K562 (cell line): ENCODE data around the gene CATSPER3. TPM values are rescaled to one million over a fixed set of nuclear protein-coding genes. Genes with fewer than 3 reads are reported as not detected.

Experiments used
- ATAC-seq: fragments of 200-7000 bp; cut with Tn5 transposase; 3 replicates; pipeline ENCODE4 v1.9.1; 2020; ENCODE audit warnings: moderate library complexity
- BruUV-seq: library from RNA; stranded (reverse); fragments of 400-500 nt; replicated peaks from 2 replicates; lab custom pipeline; 2021; lab: Mats Ljungman, UMichigan
- CTCF ChIA-PET: fragments of 300-600 bp; formaldehyde crosslinking; extraction: SDS; loops from one replicate; lab custom pipeline; 2021; ENCODE audit warnings: low intra/inter-chr PET ratio; lab: Yijun Ruan, JAX
- POLR2A ChIA-PET: fragments of 300-600, 350-650 bp; sonication (Branson Sonifier 250); formaldehyde crosslinking; extraction: SDS; loops from one replicate; lab custom pipeline; 2021; ENCODE audit warnings: antibody characterized with exemption, inconsistent platforms; lab: Yijun Ruan, JAX
- DNase-seq, 4 experiments: peaks; one replicate each; pipeline versions ENCODE4 v3.0.0 to v3.0.0-alpha.2; 2011 to 2018; ENCODE audit warnings: low spot score in 3 of 4, mixed read lengths in 3 of 4; ENCODE audit errors: extremely low read depth in 1 of 4
- FAIRE-seq: peaks from 2 replicates; lab custom pipeline; 2011; peaks lifted over from hg19 to GRCh38; lab: Jason Lieb, UNC
- H2AFZ ChIP-seq: 2 replicates; pipeline ENCODE4 v1.6.0; 2011; ENCODE audit warnings: low read depth, low read length, control low read depth, inconsistent platforms
- H3K27ac ChIP-seq: fragments of 200-600 bp; 3 replicates; pipeline ENCODE4 v1.8.0; 2011; ENCODE audit warnings: low read depth, mild to moderate bottlenecking, control low read depth, inconsistent platforms, low read length, moderate library complexity, mixed read lengths; ENCODE audit errors: extremely low read depth
- H3K27me3 ChIP-seq, 2 experiments: fragments of 300-600 bp in 1 of 2; 2 replicates in 1 of 2; 3 replicates in 1 of 2; pipeline versions ENCODE4 v1.6.0 to v1.8.0; 2011; ENCODE audit warnings: inconsistent platforms in 2 of 2, low read length in 2 of 2, mild to moderate bottlenecking in 1 of 2, mixed read lengths in 1 of 2, moderate library complexity in 1 of 2; ENCODE audit not compliant: control insufficient read depth in 2 of 2, insufficient read depth in 2 of 2
- H3K36me3 ChIP-seq: fragments of 300-600 bp; 3 replicates; pipeline ENCODE4 v1.8.0; 2011; ENCODE audit warnings: mild to moderate bottlenecking, low read length, inconsistent platforms; ENCODE audit not compliant: control insufficient read depth, insufficient read depth
- H3K4me1 ChIP-seq, 2 experiments: fragments of 200-600 bp in 1 of 2; replicated peaks in 1 of 2; 2 replicates in 1 of 2; 3 replicates in 1 of 2; pipeline versions ENCODE4 v1.5.1 to v1.8.0; 2011; ENCODE audit warnings: inconsistent platforms in 2 of 2, low read length in 2 of 2, mild to moderate bottlenecking in 1 of 2, mixed read lengths in 1 of 2, moderate library complexity in 1 of 2; ENCODE audit not compliant: control insufficient read depth in 2 of 2, insufficient read depth in 2 of 2
- H3K4me2 ChIP-seq: 2 replicates; pipeline ENCODE4 v1.6.1; 2011; ENCODE audit warnings: low read length, control low read depth, inconsistent platforms, mixed read lengths; ENCODE audit not compliant: insufficient read depth
- H3K4me3 ChIP-seq: fragments of 200-600 bp; sonication (generic), shearing (Covaris generic); 2 replicates; pipeline ENCODE4 v1.5.1; 2016; ENCODE audit warnings: control low read depth, inconsistent platforms
- H3K79me2 ChIP-seq: fragments of 200-600 bp; 3 replicates; pipeline ENCODE4 v1.8.0; 2011; ENCODE audit warnings: low read length, inconsistent platforms; ENCODE audit not compliant: control insufficient read depth, insufficient read depth
- H3K9ac ChIP-seq, 2 experiments: 2 replicates each; pipeline versions ENCODE4 v1.6.0 to v1.6.1; 2011; ENCODE audit warnings: low read depth in 2 of 2, low read length in 2 of 2, control low read depth in 1 of 2, inconsistent platforms in 1 of 2, mild to moderate bottlenecking in 1 of 2, mixed read lengths in 1 of 2; ENCODE audit not compliant: insufficient read depth in 1 of 2
- H3K9me1 ChIP-seq: one replicate; pipeline ENCODE4 v1.6.0; 2011; ENCODE audit warnings: inconsistent platforms, mild to moderate bottlenecking, low read length, moderate library complexity; ENCODE audit not compliant: control insufficient read depth, insufficient read depth
- H3K9me3 ChIP-seq: replicated peaks from 2 replicates; pipeline ENCODE4 v1.5.1; 2011; ENCODE audit warnings: low read depth, low read length, inconsistent platforms; ENCODE audit not compliant: control insufficient read depth, insufficient read depth
- H4K20me1 ChIP-seq: replicated peaks from 2 replicates; pipeline ENCODE4 v1.6.1; 2011; ENCODE audit warnings: low read length, inconsistent platforms, mixed read lengths; ENCODE audit not compliant: control insufficient read depth, insufficient read depth
- CEBPG ChIP-seq, 3 experiments: fragments of 200-800 bp in 1 of 3; sonication (Bioruptor generic) in 1 of 3; sonication (generic) in 1 of 3; formaldehyde crosslinking in 1 of 3; IDR thresholded peaks in 2 of 3; conservative IDR thresholded peaks in 1 of 3; 2 replicates each; pipeline versions ENCODE4 v1.6.1 to v1.8.0; 2016 to 2022; ENCODE audit warnings: missing compliant biosample characterization in 2 of 3, missing genetic modification characterization in 2 of 3, mild to moderate bottlenecking in 1 of 3, missing genetic modification reagents in 1 of 3
- E2F6 ChIP-seq, 2 experiments: IDR thresholded peaks; 2 replicates each; pipeline ENCODE4 v1.6.1; 2011; ENCODE audit warnings: borderline replicate concordance in 1 of 2, control low read depth in 1 of 2, low read depth in 1 of 2, low read length in 1 of 2, mild to moderate bottlenecking in 1 of 2, mixed read lengths in 1 of 2, moderate library complexity in 1 of 2; ENCODE audit not compliant: insufficient read depth in 1 of 2, insufficient read length in 1 of 2, poor library complexity in 1 of 2, severe bottlenecking in 1 of 2; ENCODE audit errors: extremely low read depth in 1 of 2
- PHB2 ChIP-seq: fragments of 450-650 bp; IDR thresholded peaks from 2 replicates; pipeline ENCODE4 v1.6.1; 2017; ENCODE audit warnings: low read depth
- RAD51 ChIP-seq: fragments of 450-650 bp; IDR thresholded peaks from 2 replicates; pipeline ENCODE4 v1.7.1; 2016; ENCODE audit warnings: low read depth, mild to moderate bottlenecking, borderline replicate concordance
- RUNX1 ChIP-seq: sonication (generic); IDR thresholded peaks from 2 replicates; pipeline ENCODE4 v1.6.1; 2016; ENCODE audit warnings: antibody characterized with exemption, low read depth
- ZNF444 ChIP-seq: fragments of 250-450 bp; sonication (Bioruptor Pico); IDR thresholded peaks from 2 replicates; pipeline ENCODE4 v1.4.0; 2020; ENCODE audit warnings: mild to moderate bottlenecking, moderate library complexity
- WGBS: fragments of 100-300 bp; shearing (Covaris generic); methylation state at CpG from one replicate; pipeline ENCODE4 v1.1.6; 2016; ENCODE audit warnings: low coverage, mixed read lengths; ENCODE audit not compliant: insufficient coverage; ENCODE audit errors: missing lambda C conversion rate; 5-methylcytosine and 5-hydroxymethylcytosine counted together
- in situ Hi-C: fragments of 300-500 bp; cut with MboI; formaldehyde crosslinking; loops from 4 replicates; pipeline ENCODE4 v1.15.0; 2018; ENCODE audit warnings: inconsistent platforms, mixed read lengths
- intact Hi-C: fragments of 100-400 bp; cut with micrococcal nuclease; formaldehyde crosslinking; loops from 2 replicates; pipeline ENCODE4 v1.14.2; 2022
- polyA plus RNA-seq, 8 experiments: library from polyadenylated mRNA; depleted of rRNA in 4 of 8; stranded (reverse) in 5 of 8; unstranded in 3 of 8; fragments of >200 nt; fragmentation: Nextera tagmentation in 2 of 8; fragmentation: Illumina TruSeq in 1 of 8; extraction: Ambion mirVana in 2 of 8; extraction: Trizol in 1 of 8; gene quantifications; 2 replicates each; pipeline versions ENCODE4 v1.2.1 to v1.2.3, GENCODE V29; 2011 to 2014; ENCODE audit warnings: inconsistent platforms in 1 of 8, missing spikeins in 1 of 8
- total RNA-seq, 7 experiments: library from RNA; depleted of rRNA in 6 of 7; stranded (reverse); fragments of >200 nt in 6 of 7; fragmentation: Illumina TruSeq in 2 of 7; extraction: Trizol in 2 of 7; gene quantifications; 2 replicates each; pipeline versions ENCODE4 v1.2.1 to v1.2.3, GENCODE V29; 2011 to 2021; ENCODE audit warnings: low replicate concordance in 1 of 7
- TF ChIP-seq, protein P1 (sequence below): sonication (generic); formaldehyde crosslinking; IDR thresholded peaks from 2 replicates; pipeline ENCODE4 v1.8.0; 2022; ENCODE audit warnings: missing genetic modification reagents, mild to moderate bottlenecking, moderate library complexity, borderline replicate concordance
- TF ChIP-seq, protein P2 (sequence below): fragments of 450-650 bp; IDR thresholded peaks from 2 replicates; pipeline ENCODE4 v1.6.1; 2016
- TF ChIP-seq, protein P3 (sequence below): sonication (generic); formaldehyde crosslinking; IDR thresholded peaks from 2 replicates; pipeline ENCODE4 v1.9.0; 2022; ENCODE audit warnings: mild to moderate bottlenecking, missing genetic modification reagents

CATSPER3 gene
- total and polyA plus RNA-seq, 9 of the 15 experiments (the other 6 are each of a cell fraction or from before 2014, with no cell fraction given) = 0.14 to 1.5 (median 0.49) TPM

GRCh38 chr5:135045488-135045887 is 77.8 kb downstream of the CATSPER3 start (continued):
- TF ChIP-seq ZNF444 (CRISPR knock-in tag) = no peak
- TF ChIP-seq, protein P1, sequence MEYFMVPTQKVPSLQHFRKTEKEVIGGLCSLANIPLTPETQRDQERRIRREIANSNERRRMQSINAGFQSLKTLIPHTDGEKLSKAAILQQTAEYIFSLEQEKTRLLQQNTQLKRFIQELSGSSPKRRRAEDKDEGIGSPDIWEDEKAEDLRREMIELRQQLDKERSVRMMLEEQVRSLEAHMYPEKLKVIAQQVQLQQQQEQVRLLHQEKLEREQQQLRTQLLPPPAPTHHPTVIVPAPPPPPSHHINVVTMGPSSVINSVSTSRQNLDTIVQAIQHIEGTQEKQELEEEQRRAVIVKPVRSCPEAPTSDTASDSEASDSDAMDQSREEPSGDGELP = no peak
- TF ChIP-seq, protein P2, sequence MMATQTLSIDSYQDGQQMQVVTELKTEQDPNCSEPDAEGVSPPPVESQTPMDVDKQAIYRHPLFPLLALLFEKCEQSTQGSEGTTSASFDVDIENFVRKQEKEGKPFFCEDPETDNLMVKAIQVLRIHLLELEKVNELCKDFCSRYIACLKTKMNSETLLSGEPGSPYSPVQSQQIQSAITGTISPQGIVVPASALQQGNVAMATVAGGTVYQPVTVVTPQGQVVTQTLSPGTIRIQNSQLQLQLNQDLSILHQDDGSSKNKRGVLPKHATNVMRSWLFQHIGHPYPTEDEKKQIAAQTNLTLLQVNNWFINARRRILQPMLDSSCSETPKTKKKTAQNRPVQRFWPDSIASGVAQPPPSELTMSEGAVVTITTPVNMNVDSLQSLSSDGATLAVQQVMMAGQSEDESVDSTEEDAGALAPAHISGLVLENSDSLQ = no peak

GRCh38 chr5:135046661-135047346 is 79.1 kb downstream of the CATSPER3 start:
- FAIRE-seq = no peak
- no peak for ATAC-seq

More at GRCh38 chr5:135046661-135047346, 79.1 kb downstream of the CATSPER3 start:
- H3K9ac ChIP-seq = no peak overlapping the region
- no peak overlapping the region for H3K4me3 ChIP-seq
- intact Hi-C loops (no loop called here), in situ Hi-C loops (no loop called here)
- WGBS = 63% methylated on average over 5 of the region's 5 CpGs
- H2AFZ ChIP-seq = no peak overlapping the region
- DNase-seq = no peak
- no peaks in the 10 kb centered on the region for H3K79me2 ChIP-seq
- 0 out of 2 replicates have a peak, but pooled peaks cover 5% of the 10 kb centered on the region for H4K20me1 ChIP-seq
- ChIA-PET CTCF (interaction anchor here (0.6 kb wide), 1 partner anchor 21 kb away, joined by 6 read pairs; no protein-coding TSS in a partner anchor), POLR2A (interaction anchor here (0.6 to 1.1 kb wide), 3 partner anchors 12 to 19 kb away, joined by 3 to 4 read pairs (median 3); no protein-coding TSS in a partner anchor)
- no peaks in the 10 kb centered on the region for H3K36me3 ChIP-seq
- no peak overlapping the region for H3K27ac ChIP-seq
- no peaks in the 10 kb centered on the region for H3K9me3 ChIP-seq
- H3K27me3 ChIP-seq = no peaks in the 10 kb centered on the region
- peaks cover 11 to 19% of the 10 kb centered on the region in 2 experiments; a peak in 4 of 5 replicates for H3K4me1 ChIP-seq
- no peak for TF ChIP-seq CEBPG (CRISPR knock-in tag; IDR thresholded peaks at IDR 0.05)
- no peak for TF ChIP-seq CEBPG (tag; conservative IDR thresholded peaks at IDR 0.05 in 1 of 2, IDR thresholded peaks at IDR 0.05 in 1 of 2)
- TF ChIP-seq PHB2 = no peak
- TF ChIP-seq, protein P3, sequence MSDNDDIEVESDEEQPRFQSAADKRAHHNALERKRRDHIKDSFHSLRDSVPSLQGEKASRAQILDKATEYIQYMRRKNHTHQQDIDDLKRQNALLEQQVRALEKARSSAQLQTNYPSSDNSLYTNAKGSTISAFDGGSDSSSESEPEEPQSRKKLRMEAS (CRISPR knock-in tag) = no peak
- TF ChIP-seq RUNX1 = no peak
- TF ChIP-seq RAD51 = no peak
- TF ChIP-seq E2F6 (IDR thresholded peaks at IDR 0.05; ENCODE audit: borderline replicate concordance in 1 of 2, extremely low read depth in 1 of 2, insufficient read depth in 1 of 2, insufficient read length in 1 of 2, low read depth in 1 of 2, low read length in 1 of 2, poor library complexity in 1 of 2, severe bottlenecking in 1 of 2) = no peak
- no peak overlapping the region for H3K4me2 ChIP-seq
- no peaks in the 10 kb centered on the region for H3K9me1 ChIP-seq
- BruUV-seq = no TSS peak
